HG03175 (cell line): ENCODE data around the gene MICAL1.
"Not testable (repeated sequence)": the region's sequence is repeated elsewhere in the genome, so short reads cannot be mapped to it uniquely, and the experiment has no call there.

ENCODE experiments used
- ATAC-seq: cut with Tn5 transposase; IDR thresholded peaks from one replicate; pipeline ENCODE4 v1.9.1; 2021; ENCODE audit warnings: mild to moderate bottlenecking, moderate library complexity; ENCODE audit not compliant: unreplicated experiment

Gene MICAL1

DNA sequence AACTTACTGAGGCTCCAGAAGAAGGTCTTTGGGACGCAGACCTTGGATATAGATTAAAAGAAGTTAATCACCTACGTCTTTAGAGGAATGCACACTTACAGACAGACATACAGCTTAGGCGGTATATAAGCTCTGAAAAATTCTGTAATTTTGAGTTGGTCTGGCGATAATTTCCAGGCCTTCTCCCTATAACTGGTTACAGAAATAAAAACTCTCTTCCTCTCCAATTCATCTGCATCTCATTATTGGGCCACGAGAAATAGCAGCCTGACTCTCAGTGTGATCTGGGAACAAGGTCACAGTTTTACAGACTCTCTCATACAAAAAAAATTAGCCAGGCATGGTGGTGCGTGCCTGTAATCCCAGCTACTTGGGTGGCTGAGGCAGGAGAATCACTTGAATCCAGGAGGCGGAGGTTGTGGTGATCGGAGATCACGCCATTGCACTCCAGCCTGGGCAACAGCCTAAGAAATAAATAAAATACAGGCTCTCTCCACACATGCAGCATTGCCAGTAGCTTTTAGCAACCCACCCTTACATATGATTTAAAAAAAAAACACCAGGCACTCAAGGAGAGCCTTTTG is 22.7 kb upstream of the MICAL1 start:
- ATAC-seq, result no peak

DNA sequence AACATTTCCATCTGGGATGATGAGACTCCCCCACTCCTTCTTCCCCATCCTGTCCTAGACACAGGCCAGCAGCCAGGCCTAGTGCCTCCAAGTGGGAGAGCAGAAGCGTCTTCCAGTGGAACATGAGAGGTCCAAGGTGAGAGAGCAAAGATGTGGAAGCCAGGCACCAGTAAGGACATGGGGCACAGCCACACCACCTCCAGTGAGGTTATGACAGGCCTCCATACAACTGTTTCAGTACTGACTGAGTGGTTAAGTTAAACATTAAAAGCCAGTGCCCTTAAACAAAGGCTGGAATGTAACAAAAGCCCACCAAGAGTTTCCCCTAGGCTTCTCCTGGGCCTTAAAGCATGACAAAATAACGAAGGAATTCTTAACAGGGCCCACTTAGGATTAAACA is 22.2 kb upstream of the MICAL1 start:
- ATAC-seq, result peak; percentile 55

DNA sequence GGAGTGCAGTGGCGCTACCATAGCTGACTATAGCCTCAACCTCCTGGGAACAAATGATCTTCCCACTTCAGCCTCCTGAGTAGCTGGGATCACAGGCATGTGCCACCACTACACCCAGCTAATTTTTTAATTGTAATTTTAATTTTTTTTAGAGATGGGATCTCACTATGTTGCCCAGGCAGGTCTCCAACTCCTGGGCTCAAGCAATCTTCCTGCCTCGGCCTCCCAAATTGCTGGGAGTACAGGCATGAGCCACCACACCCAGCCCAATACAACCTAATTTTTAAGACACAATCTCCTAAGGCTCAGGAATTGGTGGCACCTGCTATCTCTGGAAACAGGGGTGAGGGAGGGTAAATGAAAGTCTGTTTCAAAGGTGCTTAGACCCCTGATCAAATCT is 21.6 kb upstream of the MICAL1 start:
- ATAC-seq, result no peak

DNA sequence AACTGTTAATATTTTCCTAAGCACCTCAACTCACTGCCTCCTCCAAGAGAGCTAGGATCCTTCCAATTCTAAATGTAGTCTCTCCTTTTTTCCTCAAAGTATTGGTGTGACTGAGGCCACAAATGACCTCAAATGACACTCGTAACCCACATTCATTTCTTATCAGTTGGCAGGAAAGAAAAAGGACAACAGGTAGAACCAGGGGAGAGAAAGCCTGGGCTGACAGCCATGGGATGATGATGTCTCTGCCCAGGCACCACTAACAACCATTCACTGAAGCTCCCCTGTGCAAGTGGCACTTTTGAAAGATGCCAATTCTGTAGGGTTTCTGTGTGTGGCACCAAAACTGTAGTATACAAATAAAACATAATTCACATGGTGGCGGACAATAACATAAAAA is 20.1 kb upstream of the MICAL1 start:
- no peak for ATAC-seq

DNA sequence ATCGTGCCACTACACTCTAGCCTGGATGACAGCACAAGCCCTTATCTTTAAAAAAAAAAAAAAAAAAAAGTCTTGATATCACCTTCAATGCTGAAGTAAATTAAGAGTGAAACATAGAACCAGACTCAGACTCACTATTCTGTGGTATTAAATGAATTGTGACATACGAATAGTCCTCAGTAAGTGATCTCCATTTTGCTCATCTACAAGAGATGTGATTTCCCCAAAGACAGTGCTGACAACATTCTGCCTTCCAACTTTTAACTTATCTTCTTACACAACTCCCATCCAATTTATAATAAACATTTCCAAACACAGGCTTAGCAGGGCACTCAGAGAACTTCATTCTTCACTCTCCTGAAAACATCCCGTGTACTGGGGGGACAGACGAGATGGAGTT is 19.4 kb upstream of the MICAL1 start:
- ATAC-seq, result no peak

DNA sequence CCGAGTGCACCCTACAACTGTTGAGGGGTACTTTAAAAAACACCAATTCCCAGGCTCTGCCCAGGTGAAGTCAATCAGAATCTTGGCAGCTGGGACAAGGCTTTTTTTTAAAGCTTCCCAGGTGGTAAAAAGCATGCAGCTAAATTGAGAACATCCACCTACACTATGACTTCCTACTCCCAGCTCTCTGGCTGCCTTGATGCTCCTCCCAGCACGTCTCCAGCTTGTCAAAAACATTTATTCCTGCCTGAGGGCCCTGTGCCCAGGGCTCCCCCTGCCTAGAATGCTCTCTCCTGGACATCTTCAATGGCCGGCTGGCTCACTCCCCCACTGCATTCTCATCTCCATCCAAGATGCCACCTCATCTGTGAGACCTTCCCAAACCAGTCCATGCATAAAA is 17.5 kb upstream of the MICAL1 start:
- no peak for ATAC-seq

DNA sequence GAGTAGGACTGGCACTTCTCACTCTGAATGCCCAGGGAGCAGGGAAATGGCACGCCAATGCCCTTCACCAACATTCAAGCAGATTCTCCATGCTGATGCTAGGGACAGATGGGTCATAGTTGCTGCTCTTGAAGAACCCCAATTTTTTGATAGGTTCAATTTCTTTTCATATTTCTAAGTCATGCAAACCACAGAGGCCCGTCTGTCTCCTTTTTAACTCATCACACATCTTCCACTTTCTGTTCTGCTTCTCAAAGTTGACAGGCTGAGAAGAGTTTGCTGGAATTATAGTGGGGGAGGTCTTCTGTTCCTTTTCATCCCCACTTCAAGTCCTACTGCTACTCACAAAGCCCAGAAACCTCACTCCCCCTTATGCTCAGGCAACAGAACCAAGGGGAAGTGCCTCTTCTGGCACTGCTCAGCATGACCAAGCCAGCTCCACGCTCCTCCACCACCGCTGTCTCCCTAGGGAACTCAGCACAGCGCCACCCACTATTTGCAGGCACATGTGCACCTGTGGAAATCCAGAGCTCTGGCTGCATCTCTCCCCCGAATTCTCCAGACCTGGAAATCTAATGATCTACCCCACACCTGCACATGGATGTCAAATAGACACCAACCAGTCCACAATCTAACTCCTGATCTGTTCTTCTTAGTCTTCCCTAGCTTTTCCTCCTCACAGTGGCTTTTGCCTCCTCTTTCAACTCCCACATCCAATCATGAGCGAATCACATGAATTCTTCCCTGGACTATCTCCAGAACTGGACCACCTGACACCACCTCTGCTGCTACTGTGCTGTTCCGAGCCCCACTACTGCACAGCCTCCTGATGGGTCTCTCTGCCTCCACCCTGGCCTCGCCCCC is 16.8 kb upstream of the MICAL1 start:
- peak; percentile 47 for ATAC-seq

DNA sequence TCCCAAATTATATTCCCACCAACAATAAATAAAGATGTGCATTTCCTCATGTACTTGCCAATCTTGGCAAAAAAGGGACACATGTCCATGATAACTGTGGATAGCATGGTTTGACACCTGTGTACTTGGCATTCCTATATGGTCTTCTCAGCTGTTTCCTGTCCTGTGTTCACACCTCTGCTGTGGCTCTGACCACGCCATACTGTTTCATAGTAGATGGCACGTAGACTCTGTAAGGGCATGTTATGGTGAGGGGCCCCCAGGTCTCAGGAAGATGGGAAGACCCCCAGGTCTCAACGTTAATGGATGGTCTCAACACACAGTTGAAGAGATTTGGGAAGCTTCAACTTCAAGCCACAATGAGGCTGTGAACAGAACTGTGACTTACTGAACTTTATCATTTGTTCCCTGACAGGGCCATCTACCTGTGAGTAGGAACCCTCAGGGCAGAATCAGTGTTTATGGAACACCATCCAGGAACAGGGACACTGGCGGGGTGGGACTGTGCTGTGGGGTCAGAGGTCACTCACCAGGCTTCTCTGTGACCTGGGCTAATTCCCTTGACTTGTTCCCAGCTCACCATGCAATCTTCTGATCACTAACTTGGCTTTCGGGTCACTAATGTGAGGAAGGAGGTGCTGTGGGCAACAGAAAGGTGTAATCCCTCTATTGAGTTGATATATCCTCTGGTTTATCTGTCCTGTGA is 15.7 kb upstream of the MICAL1 start:
- no peak for ATAC-seq

DNA sequence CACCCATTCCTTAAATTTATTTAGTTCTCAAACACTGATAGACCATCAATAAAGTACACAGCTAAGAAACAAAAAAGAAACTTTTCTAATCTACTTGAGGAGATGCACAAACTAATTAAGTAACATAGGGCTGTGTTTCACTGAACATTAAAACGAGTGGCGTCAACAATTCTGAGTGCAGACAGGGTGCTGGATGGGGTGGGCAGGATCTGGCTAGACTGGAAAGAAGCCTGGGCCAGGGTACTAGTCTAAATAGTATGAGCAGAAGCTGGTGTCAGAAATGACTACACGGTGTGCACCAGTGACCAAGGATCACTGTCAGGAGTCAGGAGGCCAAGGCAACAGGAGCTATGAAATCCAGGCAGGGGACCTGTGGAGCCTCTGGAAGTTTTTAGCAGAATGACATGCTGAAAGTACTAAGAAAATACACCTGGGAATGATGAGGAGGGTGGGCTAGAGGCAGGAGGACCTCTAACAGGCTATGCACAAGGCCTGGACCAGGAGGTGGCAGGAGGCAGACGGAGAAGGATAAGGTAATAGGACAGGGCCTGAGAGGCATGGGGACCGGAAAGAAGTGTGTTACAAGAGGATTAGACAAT is 14.1 kb upstream of the MICAL1 start:
- ATAC-seq, result no peak

DNA sequence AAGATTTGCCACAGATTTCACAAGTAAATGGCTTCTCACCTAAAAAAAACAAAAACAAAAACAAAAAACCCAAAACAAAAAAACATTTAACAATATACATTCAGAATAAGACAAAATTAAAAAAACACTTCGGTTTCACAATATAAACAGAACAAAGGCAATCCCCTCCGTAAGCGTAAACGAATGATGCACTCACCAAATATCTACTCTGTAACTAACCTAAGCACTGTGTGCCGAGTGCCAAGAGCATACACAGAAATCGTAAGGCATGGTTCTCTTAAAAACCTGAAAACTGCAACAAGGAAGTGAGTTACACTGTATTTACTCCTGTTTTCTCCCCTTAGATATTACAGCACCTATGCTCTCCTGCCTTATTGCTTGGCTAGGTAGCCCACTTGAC is 12.1 kb upstream of the MICAL1 start:
- no peak for ATAC-seq

DNA sequence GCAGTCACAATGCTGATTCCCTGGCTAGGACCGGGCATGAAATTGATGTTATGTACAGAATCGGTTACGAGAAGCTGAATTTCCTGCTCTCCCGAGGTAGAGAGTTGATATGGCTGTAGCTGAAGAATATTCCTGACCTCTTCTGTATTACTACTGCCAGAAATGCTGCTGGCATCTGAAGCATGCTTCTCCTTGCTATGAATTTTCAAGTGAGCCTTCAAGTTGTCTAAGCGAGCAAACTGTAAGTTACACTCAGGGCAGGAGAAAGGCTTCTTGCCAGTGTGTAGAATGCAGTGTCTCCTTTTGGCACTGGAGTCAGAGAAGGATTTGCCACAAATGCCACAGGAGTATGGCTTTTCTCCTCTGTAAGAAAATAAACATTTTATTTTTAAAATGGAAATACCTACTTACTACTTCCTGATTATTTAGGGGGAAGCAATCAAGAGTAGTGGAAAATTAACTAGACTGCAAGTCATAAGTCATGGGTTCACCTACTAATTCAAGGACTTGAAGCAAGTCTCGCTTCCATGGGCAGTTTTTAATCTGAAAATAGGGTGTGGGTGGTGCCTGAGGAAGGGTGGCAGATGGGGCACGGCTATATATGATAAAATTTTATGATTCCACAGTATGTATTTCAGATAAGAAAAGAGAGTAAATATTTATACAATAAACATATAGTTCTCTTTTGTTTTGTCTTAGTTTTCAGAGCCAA is 10.8 kb upstream of the MICAL1 start:
- no peak for ATAC-seq

DNA sequence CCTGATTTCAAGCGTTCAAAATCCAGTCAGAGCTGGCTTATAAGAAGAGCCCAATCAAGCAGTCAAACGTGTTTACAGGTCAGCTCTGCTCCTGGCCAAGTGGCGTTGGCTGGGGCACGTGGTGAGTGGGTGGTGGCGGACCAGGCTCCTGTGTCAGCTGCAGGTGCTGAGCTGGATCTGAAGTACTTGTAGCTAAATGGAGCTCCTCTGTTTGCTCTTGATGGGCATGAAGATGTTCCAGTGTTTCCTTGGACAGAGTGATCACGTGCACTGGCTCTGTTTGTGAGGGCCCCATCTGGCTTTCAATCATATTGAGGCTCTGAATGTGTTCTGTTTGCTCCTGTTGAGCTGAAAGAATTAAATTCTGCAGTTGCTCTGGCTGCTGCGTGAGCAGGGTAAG is 10.2 kb upstream of the MICAL1 start:
- ATAC-seq, result no peak

DNA sequence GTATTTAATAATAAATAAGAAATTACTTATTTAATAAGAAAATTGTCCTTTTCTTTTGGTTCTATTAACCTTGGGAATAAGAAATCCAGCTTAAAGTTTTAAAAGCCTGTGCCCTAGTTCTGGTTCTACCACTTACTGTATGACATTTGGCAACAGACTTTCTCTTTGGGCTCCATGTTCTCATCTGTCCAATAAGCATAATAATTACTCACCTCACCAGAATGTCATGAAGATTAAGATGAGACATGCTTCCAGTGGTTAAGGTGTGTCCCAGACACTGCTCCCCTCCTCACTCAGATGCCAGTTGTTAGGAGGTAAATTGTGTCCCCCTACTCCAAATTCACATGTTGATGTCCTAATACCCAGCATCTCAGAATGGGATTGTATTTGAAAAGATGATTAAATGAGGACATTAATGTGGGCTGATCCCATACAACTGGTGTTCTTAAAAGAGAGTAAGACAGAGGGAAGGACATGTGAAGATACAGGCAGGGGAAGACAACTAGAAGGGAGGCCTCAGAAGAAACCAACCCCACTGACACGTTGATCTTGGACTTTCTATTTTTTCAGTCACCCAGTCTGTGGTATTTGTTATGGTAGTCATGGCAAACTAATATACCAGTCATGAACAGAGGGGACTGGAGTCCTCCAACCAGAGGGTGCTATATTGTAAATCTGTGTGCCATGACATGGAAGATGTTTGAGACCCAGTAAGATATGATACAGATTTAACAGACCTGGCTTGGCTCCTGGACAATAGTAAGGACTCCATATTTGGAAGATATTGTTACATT is 6.4 kb upstream of the MICAL1 start:
- ATAC-seq, result no peak

DNA sequence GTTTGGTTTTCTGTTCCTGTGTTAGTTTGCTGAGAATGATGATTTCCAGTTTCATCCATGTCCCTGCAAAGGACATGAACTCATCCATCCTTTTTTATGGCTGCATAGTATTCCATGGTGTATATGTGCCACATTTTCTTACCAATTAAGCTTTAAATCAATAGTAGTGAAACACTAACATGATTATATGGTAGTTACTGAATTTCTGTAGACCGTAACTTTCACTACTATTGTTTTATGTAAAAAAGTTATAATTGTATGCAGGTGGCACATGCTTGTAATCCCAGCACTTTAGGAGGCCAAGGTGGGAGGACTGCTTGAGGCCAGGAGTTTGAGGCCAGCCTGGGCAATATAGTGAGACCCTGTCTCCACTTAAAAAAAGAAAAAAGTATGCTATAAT is 5.6 kb upstream of the MICAL1 start:
- ATAC-seq, result not testable (repeated sequence)

DNA sequence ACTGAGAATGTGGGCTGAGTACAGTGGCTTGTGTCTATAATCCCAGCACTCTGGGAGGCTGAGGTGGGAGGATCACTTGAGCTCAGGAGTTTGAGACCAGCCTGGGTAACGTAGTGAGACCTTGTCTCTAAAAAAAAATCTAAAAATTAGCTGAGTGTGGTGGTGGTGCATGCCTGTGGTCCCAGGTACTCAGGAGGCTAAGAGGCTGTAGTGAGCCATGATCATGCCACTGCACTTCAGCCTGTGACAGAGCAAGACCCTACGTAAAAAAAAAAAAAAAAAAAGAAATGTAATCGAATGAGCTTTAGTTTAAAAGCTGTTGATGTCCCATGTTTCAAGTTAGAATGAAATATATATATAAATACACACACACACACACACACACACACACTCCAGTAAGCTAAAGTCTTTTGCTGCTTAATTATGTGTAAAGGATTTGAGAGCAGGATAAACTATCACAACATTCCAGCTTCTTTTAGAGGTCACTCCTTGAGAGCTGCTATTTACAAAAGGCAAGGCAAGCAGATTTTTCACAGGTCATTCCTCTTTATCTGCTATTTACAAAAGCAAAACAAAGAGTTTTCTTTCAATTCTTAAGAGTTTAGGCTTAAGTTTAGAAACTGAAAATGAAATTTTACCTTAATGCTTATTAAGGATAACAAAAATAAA is 4.7 kb upstream of the MICAL1 start:
- ATAC-seq, result no peak

DNA sequence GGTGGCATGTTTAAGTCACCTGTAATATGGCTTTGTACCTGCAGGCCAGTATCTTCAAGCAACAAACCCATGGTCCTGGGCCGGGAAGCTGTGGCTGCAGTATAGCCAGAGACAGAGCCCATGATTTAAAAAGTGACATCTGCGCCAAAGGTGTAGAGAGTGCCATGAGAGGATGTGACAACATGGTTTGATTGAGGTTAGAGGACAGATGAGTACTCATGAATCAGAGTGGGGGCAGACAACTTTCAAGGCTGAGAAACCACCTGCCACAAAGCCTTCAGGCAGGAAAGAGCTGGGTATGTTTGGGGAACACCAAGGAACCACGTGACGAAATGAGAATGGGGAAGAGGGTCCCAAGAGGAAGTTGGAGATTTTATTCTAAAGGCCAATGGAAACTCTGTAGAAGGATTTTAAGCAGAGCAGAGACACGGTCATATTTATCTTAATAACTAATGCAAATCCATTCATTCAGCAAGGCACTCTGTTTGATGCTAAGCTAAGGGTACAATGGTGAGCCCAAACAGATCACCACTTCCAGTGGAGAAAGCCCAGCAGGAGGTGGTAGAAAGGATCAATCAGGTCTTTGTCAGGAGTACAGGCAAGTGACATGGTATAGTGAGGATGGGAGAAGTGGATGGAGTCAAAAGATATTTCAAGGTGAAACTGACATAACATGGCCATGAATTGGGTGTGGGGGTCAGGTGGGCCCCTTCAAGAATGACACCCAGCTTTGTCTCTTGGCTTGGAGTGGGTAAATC is 3.4 kb upstream of the MICAL1 start:
- ATAC-seq, result peak; percentile 18

DNA sequence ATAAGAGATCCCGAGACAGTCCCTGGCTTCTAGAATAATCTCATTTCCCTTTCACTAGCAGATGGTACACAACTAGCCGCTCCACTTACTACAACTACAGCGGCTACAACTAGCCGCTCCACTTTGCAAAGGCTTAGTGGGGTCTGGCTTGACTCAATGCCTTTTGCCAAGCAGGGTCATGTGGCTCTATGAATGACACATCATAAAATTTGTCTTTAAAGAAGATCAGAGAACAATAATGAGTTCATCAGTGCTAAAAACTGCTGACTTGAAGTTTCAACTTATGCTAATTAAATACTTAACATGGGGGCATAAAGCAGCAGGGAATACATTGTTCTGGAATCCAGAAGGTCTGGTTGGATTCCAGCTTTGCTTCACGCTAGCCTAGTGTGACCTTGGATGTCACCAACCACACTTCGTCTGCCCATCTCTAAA is 2.0 kb upstream of the MICAL1 start:
- ATAC-seq, result no peak

DNA sequence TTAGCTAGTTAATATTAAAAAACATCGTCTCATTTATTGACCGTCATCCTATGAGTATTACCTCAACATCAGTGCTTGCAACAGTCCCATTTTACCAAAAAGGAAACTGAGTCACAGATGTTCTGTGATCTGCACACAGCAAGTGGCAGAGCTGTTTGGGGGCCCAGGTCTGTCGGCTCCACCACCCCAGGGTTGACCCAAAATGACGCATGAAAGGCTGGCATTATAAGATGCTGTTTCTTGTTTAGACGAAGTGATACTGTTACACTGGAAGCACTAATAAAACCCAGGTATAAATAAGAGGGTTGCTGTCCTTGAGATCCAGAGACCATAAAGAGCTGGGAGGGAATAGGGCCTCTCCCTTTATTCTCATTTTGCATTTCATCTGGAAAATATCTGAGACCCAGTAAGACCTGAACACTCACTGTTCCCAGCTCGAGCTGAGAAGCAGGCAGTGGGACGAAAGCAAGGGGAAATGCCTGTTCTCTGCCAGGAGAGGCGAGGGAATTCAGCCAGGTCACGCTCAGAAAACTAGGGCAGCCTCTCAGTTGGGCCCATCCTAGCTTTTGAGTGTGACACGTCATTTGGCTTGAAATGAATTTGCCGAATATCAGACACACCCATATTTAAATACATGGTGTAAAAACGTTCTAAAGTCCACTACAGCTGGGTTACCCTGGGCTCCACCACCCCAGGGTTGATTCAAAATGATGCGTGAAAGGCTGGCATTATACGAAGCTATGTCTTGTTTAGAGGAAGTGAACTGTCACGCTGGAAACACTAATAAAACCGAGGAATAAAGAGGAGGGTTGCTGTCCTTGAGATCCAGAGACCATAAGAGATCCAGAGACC is 1.4 kb upstream of the MICAL1 start:
- no peak for ATAC-seq
